GM18858 (cell line): ENCODE measurements around the gene DLGAP3.
"Not testable (repeated sequence)": the region's sequence is repeated elsewhere in the genome, so short reads cannot be mapped to it uniquely, and the experiment has no call there.

Experiments
- ATAC-seq: cut with Tn5 transposase; IDR thresholded peaks from one replicate; pipeline ENCODE4 v1.9.1; 2021; ENCODE audit not compliant: unreplicated experiment

Gene DLGAP3

DNA sequence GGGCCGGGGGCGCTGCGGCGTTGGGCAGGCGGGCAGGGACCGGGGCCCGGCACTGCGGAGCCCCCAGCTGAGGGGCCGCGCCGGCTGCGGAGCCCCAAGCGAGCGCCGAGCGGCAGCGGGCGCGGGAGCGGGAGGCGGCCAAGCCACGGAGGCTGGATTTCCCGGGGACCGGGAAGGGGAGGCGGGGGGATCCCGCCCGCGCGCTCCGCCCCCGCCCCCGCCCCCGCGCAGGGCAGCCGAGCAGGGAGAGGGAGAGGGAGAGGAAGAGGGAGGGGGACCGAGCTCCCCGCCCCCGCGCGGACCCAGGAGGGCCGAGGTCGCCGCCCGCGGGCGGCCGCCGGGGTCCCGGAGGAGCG, at the start of gene DLGAP3:
TSS of gene DLGAP3 (minus strand) at position 154 of the 356 bp plus-strand sequence. CDS start 24,267 bp downstream, outside the sequence.
- ATAC-seq, result no peak

DNA sequence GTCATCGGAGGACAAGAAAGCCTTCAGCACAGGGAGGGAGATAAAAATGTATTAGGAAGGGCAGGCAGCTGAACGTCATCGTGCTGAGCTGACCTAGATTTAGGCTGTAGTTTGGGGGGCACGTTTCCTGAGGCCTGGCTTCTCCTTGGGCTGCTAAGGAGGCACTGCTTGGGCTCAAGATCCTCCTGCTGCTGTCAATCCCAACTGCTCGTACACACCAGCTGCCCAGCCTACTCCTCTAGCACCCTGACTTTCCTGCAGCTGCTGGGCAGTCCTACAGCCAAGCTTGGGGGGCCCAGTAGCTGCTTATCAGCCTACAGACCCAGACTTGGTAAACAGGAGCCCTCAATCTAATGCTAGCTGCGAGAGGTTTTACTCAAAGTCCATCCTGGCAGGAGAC, 49.5 kb upstream of the DLGAP3 start:
- no peak for ATAC-seq

GRCh38 chr1:34977858-34978257, 48.4 kb upstream of the DLGAP3 start:
- no peak for ATAC-seq

- no peak for ATAC-seq
Observed at GRCh38 chr1:34977210-34977471, 47.7 kb upstream of the DLGAP3 start.

DNA sequence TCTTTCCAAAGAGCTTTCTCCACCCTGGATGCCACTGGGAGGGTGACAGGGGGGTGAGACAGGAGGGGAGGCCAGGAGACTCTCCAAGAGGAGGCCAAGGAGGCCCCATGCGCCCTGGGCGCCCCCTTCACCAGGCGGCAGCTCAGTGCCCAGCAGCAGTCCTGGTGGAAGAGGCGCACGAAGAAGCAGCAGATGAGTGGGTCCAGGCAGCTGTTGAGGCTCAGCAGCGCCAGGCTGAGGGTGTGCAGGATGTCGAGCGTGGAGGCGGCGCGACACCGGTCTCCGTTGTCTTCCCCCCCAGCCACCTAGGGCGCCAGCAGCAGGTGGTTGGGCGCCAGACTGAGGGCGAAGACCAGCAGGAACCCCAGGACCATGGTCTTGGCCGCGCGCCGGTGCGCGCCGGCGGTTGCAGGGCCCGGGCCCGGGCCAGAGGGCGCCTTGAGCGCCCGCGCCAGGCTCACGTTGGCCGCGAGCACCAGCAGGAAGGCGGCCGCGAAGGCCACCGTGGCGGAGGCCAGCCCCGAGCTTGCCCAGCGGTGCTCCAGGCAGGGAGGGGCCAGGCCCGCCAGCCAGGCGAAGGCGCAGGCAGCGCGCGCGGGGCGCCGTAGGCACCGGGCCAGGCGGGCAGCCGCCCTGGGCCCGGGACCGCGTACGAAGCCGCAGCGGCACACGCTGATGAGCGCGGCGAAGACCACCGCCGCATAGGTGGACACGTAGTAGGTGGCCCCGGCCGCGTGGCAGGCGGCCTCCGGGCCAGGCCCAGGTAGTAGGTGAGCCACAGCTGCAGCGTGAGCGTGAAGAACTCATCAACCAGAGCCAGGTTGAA, 47.1 kb upstream of the DLGAP3 start:
- no peak for ATAC-seq

- ATAC-seq, result no peak
Observed at GRCh38 chr1:34975771-34976170, 46.3 kb upstream of the DLGAP3 start.

DNA sequence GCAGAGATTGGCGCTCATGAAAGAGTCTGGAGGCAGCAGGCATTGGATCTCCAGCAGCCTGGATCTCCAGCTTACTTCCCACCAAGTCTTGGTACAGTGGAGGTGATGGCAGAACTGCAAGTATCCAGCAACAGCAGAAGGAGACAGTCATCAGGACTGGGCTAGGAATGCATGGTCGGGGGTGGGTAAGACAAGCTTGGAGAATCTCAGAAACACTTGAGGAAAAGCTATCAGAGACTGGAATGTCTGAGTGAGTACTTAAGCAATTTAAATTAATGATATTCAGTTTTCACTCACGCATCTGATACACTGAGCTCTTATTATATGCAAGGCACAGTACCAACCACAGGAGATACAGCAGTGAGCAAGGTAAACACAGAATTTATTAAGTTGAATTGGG, 45.9 kb upstream of the DLGAP3 start:
- ATAC-seq, result no peak

- ATAC-seq, result no peak
Observed at GRCh38 chr1:34974626-34975025, 45.2 kb upstream of the DLGAP3 start.

DNA sequence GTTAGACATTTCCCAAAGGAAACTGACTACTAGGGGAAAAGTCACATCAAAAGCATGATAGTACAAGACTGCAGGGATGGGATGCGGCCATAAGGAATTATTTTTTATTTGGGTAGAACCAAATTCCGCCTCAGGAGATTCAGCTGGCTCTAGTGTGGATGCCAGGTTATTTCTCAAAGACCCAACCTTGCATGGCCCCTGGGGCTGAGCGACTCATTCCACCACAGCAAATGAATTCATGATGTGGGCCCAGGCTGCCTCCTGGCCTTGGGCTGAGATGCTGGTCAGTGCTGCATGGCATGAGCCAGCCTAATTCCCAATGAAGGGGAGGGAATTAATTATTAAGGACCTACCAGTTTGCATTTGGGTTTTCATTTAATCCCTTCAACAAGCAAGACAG, 43.9 kb upstream of the DLGAP3 start:
- ATAC-seq, result no peak

DNA sequence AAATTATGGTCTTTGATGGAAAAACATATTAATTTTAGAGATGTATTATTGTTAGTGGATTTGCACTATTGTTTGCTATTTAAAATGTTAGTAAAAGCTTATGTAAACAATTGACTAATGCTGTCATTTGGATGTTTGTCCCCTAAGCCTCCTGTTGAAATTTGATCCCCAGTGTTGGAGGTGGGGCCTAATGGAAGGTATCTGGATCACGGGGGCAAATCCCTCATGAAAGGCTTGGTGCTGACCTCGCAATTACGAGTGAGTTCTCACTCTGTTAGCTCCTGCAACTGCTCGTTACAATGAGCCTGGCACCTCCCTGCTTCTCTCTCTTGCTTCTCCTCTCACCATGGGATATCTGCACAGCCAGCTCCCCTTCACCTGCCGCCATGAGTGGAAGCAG, 41.4 kb upstream of the DLGAP3 start:
- no peak for ATAC-seq

DNA sequence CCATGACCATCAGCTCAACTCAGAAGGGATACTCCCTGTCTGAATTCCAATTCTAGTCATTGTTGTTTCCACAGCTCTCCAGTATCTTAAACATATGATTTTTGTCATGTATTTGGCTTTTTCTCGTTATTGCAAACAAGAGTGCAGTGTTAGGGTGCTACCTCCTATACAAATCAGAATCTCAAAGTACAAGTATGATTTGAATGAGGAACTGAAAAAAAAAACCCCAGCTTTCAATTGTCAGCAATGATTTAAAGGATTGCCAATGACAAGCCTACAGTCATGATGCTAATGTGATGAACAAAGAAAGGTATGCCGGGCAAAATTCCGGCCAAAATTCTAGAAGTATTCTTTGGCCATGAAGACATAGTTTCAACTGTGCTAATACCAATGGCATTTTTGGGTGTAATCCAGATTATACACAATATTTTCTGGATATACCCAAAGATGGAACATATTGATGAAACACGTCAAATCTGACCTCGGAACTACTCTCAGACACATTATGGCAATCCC, 40.8 kb upstream of the DLGAP3 start:
- no peak for ATAC-seq

- not testable (repeated sequence) for ATAC-seq
Observed at GRCh38 chr1:34968297-34968696, 38.8 kb upstream of the DLGAP3 start.

DNA sequence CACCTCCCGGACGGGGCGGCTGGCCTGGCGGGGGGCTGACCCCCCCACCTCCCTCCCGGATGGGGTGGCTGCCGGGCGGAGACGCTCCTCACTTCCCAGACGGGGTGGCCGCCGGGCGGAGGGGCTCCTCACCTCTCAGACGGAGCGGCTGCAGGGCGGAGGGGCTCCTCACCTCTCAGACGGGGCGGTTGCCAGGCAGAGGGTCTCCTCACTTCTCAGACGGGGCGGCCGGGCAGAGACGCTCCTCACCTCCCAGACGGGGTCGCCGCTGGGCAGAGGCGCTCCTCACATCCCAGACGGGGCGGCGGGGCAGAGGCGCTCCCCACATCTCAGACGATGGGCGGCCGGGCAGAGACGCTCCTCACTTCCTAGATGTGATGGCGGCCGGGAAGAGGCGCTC, 38.2 kb upstream of the DLGAP3 start:
- not testable (repeated sequence) for ATAC-seq

- ATAC-seq, result no peak
Observed at GRCh38 chr1:34965597-34965996, 36.1 kb upstream of the DLGAP3 start.

DNA sequence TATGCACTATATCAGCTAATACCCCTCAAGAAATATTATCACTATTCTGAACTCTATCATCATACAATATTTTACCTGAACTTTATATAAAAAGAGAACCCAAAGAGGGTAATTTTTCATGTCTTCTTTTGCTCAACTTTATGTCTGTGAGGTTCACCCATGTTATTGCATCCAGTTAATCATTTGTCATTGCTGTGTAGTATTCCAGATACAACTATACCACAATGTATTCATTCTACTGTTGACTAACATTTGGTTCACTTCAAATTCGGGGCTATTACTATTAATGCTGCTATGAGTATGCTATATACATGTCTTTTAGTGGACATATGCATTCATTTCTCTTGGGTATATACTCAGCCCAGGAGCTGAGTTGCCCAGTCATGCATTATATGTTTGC, 21.0 kb upstream of the DLGAP3 start:
- no peak for ATAC-seq

DNA sequence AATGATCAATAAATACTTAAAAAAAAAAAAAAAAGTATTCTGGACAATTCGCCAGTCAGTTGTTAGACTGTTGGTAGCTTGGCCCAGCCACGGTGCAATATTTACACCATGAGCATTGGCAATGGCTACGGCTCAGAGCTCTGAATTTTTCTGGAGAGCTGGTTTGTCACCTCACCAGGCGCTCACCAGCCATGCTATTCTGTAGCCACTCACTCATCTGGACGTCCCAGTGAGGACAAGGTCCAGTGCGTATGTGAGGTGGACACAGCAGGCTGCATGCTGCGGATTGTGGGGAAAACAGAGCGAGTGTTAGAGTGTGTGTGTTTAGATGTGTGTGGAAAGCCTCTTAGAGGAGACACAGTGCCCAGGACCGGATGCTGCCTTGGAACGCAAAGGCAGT, 19.3 kb upstream of the DLGAP3 start:
- not testable (repeated sequence) for ATAC-seq

- ATAC-seq, result not testable (repeated sequence)
Observed at GRCh38 chr1:34947641-34948314, 18.3 kb upstream of the DLGAP3 start.

- no peak for ATAC-seq
Observed at GRCh38 chr1:34946211-34946610, 16.8 kb upstream of the DLGAP3 start.

GRCh38 chr1:34941798-34942197, 12.3 kb upstream of the DLGAP3 start:
- ATAC-seq, result not testable (repeated sequence)

DNA sequence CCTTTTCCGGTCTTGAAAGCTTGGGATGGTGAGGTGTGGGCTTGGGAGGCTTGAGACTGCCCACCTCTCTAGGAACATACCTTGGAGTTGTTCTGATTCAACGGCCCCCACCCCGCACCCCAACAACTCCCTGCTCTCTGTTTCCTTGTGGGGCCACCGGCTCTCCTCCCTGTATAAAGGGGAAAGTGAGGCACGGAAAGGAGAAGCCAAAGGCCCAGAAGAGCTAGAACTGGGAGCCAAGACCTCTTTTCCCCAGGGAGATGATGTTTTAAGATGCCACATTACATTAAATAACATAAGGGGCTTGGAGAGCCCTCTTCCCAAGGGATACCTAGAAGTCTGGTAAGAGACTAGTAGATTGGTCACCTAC, 1.2 kb upstream of the DLGAP3 start:
- ATAC-seq, result no peak

- no peak for ATAC-seq
Observed at GRCh38 chr1:34929853-34930701, 627 bp upstream of the DLGAP3 start.
